Measurements from ENCODE around the gene NTNG2.

NTNG2 gene

DNA sequence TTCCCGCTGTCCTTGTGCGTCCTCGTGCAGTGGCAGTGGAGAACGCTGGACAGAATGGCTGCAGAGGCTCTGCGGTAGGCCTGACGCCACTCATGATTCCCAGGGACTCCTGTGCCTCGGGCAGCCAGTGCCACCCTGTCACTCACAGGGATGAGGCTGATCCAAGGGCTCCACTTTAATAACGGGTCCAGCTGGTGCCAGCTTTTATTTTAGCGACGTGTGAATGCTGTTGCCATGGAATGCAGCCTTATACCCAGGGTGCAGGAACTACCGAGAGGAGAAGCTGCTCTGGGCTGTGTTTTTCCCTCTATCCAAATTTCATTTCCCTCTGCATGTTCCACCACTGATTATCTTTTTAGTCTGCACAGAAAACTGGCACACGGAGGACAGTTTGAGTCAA lies 15.8 kb upstream of the NTNG2 start:
- FAIRE-seq (no peak), DNase-seq (ENCODE audit: insufficient read length, low spot score) (no peak)

DNA sequence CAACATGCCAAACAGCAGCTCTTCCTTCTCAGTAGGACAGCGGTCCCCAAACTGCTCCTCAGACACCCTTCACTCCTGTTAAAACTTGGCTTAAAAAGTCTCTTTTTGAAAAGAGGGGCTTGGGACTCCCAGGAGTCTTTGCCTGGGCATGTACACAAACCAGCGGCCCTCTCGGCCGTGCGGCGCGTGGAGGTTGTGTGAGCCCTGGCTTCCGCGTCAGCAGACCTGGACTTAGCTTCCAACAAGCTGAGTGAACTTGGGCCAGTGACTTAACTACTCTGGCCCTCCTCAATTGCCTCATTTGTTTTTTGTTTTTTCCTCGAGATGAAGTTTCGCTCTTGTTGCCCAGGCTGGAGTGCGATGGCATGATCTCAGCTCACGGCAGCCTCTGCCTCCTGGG lies 15.3 kb upstream of the NTNG2 start:
- DNase-seq (ENCODE audit: insufficient read length, low spot score) (no peak), FAIRE-seq (no peak)

DNA sequence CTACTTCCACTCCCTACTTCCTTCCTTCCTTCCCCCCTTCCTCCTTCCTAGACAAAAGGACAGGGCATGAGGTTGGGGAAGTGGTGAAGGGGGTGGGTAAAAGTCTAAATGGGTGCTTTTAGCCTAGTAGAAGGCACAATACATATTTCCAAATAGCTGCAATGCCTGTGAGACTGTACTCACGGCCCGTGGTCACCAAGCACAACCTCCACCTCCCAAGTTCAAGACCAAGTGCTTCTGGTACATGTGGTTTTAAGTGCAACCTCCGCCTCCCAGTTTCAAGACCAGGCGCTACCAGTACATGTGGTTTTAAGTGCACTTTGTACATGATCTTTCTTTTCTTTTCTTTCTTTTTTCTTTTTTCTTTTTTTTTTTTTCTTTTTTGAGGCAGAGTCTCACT lies 14.5 kb upstream of the NTNG2 start:
- DNase-seq (ENCODE audit: insufficient read length, low spot score) (no peak), FAIRE-seq (no peak)

DNA sequence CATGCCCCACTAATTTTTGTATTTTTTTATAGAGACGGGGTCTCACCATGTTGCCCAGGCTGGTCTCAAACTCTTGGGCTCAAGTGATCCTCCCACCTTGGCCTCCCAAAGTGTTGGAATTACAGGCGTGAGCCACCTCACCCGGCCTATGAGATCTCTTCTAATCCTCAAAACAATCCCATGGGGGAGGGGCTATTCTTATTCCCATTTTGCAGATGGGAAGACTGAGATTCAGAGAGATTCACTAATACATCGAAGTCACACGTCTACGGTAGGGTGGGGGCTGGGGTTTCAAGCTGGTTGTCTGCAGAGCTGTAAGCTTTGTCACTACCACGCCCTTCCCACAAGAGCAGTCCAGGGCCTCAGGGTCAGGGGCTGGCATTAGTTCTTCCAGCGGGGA lies 14.0 kb upstream of the NTNG2 start:
- DNase-seq (ENCODE audit: insufficient read length, low spot score) = no peak
- no peak for FAIRE-seq

DNA sequence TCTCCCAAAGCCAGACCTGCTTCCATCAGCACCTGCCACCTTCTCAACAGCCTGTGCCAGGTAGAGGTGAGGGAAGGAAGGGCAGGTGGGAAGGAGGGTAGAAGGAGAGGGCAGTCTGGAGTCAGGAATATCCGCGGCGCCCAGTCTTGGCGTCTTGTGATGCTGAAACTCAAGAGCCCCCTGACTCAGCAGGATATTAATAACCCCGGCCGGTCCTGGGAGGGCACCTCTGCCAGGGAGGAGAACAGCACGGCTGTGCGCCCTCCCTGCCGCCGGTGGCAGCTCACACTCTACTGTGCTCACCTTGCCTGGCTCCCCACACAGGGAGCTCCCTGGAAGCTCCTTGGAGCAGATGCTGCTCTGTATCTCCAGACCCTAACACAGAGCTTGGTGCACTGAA lies 11.6 kb upstream of the NTNG2 start:
- no peak for DNase-seq (ENCODE audit: insufficient read length, low spot score)
- FAIRE-seq = no peak

DNA sequence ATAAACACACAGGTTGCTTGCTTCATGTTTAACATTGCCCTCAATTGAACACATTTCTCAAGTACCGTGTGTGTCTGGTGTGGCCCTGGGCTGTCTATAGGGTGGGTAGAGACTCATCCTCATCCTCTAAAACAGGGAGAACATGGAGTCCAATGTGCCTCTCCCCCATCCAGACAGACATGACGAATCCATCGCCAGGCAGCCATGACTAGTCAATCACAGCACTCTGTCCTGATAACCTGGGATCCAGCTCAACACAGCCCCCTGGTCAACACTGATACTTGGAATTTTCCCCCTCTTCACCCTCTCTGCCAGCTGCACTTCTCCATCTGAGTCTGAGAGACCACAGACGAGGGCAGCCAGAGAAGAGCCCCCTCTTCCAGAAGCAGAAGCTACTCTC lies 10.7 kb upstream of the NTNG2 start:
- DNase-seq (ENCODE audit: insufficient read length, low spot score) = no peak
- no peak for FAIRE-seq

DNA sequence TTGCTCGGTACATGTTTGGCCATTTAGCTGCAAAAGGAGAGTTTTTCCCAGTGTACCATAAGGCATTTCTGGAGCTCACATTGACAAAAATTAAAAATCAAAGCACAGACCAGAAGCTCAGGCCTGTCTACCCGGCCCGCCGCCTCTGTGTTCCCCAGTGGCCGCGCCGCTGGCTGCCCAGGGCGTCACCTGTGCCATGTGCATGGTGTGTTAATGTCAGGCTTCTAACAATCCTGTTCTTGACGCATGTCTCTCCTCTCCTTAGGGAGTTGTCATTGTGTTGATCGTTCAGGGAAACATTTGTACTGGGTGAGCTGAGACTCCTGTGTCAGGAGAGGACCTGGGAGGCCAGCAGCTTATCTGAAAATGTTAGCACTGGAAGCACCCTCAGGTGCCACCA lies 9.6 kb upstream of the NTNG2 start:
- FAIRE-seq (no peak), DNase-seq (ENCODE audit: insufficient read length, low spot score) (no peak)

DNA sequence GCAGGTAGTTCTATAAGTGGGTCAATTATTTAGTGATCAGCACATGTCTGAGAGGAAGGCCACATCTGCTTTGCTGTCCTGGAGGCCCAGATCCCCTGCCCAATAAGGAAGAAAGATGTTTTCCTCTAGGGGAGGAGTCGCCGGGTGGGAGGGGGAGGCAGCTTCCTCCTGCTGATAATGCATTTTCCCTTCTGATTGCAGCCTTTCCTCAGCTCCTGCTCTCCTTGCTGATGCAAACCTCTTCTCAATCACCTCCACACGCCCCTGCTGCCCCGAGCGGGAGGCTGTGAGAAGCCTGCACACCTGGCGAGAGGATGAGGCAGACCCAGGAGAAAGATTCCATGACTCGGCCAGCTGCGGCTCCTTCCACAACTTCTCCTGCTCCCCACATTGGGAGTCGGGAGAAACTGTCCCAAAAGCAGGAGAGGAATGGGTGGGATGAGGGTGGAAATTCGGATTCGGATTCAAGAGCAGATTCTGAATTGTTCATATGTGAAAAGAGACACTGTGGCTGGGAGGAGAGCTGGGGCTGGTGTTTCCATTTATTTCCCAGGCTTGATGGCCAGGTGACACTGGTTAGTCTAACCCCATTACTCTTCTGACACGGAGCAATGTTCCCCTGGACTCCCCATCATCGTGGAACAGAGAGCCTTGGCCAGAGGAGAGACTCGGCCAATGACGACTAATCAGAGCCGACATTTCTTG lies 6.8 kb upstream of the NTNG2 start:
- FAIRE-seq (no peak), DNase-seq (ENCODE audit: insufficient read length, low spot score) (no peak)

DNA sequence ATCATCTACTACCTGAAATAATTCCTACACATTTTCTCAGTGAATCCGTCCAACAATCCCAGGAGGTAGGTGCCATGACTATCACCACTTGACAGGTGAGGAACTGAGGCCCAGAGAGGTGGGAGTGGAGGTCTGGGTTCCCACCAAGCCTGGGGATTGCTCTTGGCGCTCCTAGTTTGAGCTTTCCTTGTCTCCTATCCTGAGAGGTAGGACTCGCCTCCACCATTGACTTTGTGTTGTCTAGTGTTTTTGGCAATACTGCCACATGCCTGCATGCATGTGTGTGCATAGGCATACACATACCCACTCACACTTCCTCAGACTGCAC lies 6.3 kb upstream of the NTNG2 start:
- no peak for DNase-seq (ENCODE audit: insufficient read length, low spot score)
- no peak for FAIRE-seq

DNA sequence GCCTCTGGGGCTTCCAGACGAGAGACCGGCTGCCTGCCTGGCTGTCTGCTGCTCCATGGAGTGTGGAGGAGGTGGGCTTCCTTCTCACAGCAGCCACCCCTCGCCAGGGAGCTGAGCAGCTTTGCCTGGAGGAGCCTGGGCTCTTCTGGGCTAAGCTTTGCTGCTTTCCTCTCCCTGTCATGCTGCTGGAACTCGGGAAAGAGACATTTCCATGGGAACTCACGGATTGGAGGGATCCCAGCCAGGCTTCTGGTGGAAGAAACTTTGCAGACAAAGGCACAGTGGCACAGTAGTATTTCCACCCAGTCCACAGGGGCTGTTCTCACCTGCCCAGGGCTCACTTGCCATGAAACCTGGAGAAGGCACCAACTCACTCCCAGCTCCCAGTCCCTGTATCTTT lies 5.6 kb upstream of the NTNG2 start:
- DNase-seq (ENCODE audit: insufficient read length, low spot score) = no peak
- FAIRE-seq = no peak

DNA sequence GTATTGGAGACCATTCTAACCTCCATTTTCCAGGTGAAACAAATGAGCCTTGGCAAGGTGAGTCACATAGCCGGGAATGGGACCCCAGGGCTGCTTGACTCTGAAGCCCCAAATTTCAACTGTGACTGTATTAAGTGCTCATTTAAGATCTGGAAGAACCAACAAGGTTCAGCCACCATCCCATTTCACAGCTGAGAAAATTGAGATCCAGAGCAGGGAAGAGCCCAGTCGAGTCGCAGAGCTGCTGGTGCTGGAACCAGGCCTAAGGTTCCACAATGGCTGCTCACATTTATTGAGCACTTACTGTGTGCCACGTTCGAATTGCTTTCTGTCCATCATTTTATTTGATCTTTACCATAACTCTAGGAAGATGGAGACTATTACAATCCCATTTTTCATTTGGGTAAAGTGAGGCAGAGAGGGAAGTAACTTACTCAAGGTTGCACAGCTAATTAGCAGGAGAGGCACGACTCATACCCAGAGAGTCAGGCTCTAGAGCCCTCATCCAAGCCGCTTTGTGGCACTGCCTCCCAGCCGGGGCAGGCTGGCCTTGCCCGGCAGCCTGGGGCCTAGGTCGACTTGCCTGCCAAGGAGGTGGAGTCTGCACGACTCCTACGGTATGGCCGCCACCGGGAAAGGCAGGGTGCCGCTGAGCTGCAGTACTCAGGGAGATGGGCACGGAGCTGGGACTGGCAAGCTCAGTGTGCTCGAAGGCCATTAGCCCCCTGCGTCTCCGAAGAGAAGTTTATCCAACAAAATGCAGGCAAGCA lies 4.3 kb upstream of the NTNG2 start:
- FAIRE-seq = no peak
- no peak for DNase-seq (ENCODE audit: insufficient read length, low spot score)

DNA sequence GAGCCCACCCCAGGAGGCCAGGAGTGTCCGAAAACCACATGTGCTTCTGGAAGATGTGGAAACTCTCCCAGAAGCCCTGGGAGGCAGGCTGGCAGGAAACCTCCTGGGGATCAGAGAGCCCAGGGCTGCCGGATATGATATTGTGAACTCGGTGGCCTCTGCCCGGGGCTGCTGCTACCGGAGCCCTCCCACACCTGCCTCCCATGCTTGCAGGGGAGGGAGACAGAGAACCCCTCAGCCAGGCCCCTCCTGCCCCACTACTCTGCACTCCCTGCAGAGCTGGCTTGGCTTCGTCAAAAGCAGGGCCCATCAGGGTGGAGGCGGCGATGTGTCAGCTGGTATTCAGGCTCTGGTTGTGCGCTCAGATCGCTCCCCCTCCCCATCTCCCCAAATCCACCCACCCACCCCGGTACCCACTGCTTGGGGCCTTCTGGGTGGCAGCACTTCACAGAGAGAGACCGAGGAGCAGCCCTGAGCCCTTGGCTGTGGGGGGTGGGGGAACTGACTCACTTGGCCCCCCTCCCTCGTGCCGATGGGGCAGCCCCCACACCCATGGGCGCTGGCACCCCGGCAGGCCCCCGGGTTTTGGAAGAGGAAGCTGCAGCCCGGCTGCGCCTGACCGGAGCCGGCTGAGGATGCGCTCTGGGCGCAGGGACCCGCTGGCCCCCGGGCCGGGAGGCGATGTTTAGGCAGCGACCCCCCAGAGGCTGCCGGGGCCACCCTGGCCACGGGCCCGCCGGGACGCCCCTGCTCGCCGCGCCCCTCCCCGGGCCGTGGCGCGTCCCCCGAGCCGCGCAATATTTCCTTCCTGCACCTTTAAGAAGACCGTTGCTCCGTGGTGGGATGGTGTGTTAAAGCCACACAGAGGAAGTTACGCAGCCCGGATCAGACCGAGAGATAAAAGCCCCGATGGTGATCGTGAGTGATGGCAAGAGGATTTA lies 786 bp upstream of the NTNG2 start:
- FAIRE-seq = no peak
- peak; percentile 46 for DNase-seq (ENCODE audit: insufficient read length, low spot score)

DNA sequence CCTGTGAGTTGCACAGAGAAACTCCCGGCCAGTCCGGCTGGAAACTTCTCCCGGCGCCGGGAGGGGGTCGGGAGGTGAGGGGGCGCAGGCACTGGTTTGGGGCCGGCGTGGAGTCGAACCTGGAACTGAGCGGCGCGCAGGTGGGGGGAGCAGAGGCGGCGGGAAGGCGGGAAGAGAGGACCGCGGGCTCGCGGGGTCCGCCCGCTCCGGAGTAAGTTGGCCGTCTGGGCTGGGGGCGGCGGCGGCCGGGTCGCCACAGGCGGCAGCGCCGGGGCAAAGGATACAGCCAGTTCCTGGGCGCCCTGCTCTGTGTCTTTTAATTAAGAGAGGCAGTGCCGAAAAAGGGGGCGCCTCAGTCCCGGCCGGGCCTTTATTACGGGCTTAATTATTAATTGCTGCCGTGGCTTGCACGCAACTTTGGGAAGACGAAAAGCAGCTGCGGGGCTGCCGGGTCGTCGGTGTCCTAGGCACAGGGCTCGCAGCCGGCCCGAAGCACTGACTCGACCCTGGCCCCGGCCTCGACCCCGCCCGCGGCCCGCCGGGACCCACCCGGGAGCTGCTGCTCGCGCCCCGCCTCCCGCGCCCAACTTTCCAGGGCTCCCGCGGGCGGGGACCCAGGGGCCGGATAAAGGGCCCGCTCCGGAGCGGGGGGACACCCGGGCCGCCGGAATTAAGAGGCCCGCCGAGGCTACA lies 1.1 kb downstream of the NTNG2 start:
- no peak for FAIRE-seq

DNA sequence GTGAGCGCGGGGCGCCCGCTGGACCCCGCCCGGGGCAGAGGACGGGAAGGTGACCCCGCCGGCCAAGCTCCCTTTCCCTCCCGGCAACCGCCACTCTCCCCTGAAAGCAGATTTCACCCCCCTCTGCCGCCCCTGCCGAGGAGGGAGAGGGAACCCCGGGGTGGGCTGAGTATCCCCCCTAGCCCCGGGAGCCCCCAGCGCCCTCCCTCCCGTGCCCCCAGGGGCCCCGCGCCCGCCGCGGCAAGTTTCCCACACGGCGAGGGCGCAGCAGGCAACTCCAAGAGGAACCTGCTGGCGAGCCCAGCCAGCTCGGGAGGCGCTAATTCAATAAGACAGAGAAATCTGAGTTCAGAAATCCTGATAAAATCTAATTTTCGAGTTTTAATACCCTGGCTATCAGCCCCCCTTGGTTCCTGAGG lies 1.6 kb downstream of the NTNG2 start:
- DNase-seq (ENCODE audit: insufficient read length, low spot score) = no peak
- no peak for FAIRE-seq

More for the DNA sequence above, 1.1 kb downstream of the NTNG2 start:
- DNase-seq (ENCODE audit: insufficient read length, low spot score) = no peak

DNA sequence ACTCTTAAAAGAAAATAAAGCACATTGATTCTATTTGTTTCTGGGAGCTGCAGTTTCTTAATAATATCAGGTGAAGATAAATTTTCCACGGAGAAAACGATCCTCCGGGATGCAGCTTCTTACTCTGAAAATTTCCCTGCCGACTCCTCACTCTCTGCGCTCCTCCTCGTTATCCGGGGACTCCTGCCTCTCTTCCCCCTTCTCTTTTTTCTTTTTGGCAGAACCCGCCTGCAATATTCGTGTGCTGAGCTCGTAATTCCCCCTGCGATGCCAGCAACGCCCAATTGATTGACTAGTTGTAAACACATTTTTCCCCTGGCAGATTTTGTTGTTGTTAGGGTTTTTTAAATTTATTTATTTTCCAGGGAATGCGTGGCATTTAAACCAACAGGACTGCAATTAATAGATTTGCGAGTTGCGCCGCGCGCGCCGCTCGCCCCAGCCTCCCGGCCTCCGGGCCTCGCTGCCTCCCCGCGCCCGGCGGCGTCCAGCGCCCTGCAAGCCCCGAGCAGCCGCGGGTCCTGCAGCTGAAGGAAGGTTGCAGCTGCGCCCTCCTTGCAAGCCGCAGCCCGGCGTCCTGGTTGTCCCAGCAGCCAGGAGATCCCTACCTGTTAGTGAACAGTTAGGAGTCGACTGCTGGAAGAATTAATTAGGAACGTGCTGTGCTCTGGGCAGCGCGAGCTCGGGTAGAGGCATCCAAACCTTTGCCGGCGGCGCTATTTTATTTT lies 2.2 kb downstream of the NTNG2 start:
- no peak for FAIRE-seq
- no peak for DNase-seq (ENCODE audit: insufficient read length, low spot score)

DNA sequence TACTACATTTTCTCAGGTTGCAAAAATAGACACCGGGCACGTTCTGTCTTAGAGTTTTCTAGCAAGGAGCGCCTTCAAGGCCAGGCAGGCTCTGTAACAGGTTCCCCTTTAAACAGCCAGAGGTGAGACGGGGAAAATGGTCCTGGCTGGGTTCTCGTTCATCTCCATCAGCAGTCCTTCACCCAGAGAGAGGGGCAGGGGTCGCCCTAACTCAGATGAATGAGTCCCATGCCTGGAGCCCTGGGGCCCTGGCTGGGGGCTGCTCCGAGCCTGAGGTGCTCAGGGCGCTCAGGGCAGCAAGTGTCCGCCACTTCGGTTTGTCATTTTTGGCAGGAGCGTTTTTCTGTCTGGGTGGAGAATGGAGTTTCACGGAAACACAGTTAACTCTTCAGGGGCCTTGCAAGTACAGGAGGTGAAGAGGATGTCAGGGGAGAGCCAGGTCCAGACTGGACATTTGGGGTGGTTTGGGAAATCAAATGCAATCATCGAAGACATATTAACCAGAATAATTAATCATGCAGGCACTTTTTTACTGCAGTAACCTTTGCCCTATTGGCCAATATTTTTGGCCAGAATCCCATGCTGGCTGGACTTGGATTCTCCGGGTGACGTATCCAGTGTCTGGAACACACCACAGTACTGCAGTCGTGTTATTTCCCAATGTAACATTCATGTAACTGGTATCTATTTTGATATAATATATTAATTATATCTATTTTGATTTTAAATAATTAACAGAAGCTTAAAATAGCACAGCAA lies 2.9 kb downstream of the NTNG2 start:
- no peak for DNase-seq (ENCODE audit: insufficient read length, low spot score)
- no peak for FAIRE-seq

DNA sequence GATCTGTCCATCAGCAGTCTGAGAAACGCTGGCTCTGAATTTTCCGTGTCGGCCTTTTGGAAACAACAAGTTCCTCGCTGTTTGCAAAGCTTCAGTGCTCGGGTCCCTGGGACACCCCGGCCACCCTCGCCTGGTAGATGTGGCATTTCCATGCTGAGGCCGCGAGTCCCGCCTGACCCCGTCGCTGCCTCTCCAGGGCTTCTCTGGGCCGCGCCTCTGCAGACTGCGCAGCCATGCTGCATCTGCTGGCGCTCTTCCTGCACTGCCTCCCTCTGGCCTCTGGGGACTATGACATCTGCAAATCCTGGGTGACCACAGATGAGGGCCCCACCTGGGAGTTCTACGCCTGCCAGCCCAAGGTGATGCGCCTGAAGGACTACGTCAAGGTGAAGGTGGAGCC lies 4.7 kb downstream of the NTNG2 start:
- no peak for FAIRE-seq
- no peak for DNase-seq (ENCODE audit: insufficient read length, low spot score)

DNA sequence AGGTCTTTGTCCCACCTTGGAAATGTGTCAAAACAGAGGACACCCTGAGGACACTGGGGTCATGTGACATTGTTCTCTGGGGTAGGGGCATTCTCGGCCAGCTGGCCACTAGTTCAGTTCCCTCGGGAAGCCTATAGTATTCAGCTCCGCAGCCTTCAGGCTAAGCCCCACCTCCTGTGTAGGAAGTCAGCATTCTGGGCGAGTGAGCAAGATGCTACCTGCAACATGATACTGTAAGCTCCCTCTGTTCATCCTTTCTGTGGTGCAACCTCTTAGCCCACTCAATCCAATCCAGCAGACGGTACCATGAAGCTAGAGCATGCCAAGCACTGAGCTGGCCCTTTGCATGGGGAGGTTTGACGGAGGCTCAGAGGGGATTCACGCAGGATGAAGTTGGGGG lies 5.3 kb downstream of the NTNG2 start:
- no peak for DNase-seq (ENCODE audit: insufficient read length, low spot score)
- FAIRE-seq = no peak

DNA sequence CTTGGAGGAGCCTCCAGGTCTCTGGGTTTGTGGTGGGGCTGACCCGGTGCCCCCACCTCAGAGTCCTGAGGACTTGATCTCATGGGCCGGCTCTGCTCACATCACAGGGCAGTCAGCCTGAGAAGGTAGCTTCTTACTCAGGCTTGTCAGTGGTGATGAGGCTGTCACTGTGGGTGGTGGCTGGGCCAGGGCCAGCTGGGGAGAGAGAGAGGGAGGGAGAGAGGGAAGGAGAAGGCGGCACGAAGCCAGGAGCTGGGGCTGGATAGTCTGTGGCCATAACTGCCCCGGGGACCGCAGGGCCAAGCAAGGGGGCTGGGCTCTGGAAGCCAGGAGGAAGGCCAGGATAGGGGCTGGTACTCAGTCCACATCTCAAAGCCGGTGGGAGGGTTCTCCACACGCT lies 6.5 kb downstream of the NTNG2 start:
- no peak for FAIRE-seq
- DNase-seq (ENCODE audit: insufficient read length, low spot score) = no peak

DNA sequence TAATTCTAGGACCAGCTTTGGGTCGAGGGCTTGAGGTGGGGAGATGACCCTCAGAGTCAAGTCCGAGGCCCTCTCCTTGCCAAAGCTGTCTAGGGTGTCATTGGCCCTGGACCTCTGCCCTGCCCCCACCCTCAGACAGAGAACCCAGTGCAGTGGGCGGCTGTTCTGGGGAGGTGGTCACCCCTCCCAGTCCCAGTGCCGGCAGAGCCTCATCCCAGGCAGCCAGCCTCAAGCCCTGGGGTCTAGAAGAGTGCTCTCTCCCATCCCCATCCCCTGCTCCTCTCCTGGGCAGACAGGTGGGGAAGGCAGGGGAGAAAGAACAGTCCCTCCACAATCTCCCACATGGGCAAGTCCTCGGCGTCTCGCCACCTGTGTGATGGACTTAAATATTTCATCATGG lies 7.0 kb downstream of the NTNG2 start:
- no peak for DNase-seq (ENCODE audit: insufficient read length, low spot score)
- FAIRE-seq = no peak

Data from GM19239 (cell line).